IMR-90 (cell line): ENCODE data around the gene CCDC107. TPM values are rescaled to one million over a fixed set of nuclear protein-coding genes. Genes with fewer than 3 reads are reported as not detected.

Experiments
- ATAC-seq: fragments of 200-7000 bp; cut with Tn5 transposase; 2 replicates; pipeline ENCODE4 v1.9.1; 2020; ENCODE audit warnings: low read depth, mild to moderate bottlenecking, moderate library complexity
- BruUV-seq: library from RNA; stranded (reverse); fragments of 400-500 nt; replicated peaks from 2 replicates; lab custom pipeline; 2021; lab: Mats Ljungman, UMichigan
- CTCF ChIA-PET: fragments of 300-600 bp; formaldehyde crosslinking; extraction: SDS; loops from one replicate; lab custom pipeline; 2021; ENCODE audit warnings: antibody characterized with exemption; lab: Yijun Ruan, JAX
- POLR2A ChIA-PET: fragments of 300-600 bp; sonication (Branson Sonifier 250); formaldehyde crosslinking; loops from one replicate; lab custom pipeline; 2022; ENCODE audit warnings: antibody characterized with exemption; ENCODE audit not compliant: unreplicated experiment; lab: Charles Lee
- DNase-seq: peaks from one replicate; pipeline ENCODE4 v3.0.0; 2013
- H2AFZ ChIP-seq: replicated peaks from 2 replicates; pipeline ENCODE3; 2013; ENCODE audit warnings: low read length, mild to moderate bottlenecking; ENCODE audit not compliant: poor library complexity
- H2AK5ac ChIP-seq: 2 replicates; pipeline ENCODE4 v1.6.1; 2013; ENCODE audit warnings: low read depth, low read length, inconsistent platforms
- H2AK9ac ChIP-seq: replicated peaks from 2 replicates; pipeline ENCODE3; 2013; ENCODE audit warnings: mild to moderate bottlenecking, low read depth, low read length, moderate library complexity; ENCODE audit not compliant: poor library complexity
- H2BK120ac ChIP-seq: 2 replicates; pipeline ENCODE4 v1.6.1; 2013; ENCODE audit warnings: low read depth, low read length, inconsistent platforms
- H2BK15ac ChIP-seq: 3 replicates; pipeline ENCODE4 v1.6.1; 2013; ENCODE audit warnings: low read depth, low read length, inconsistent platforms
- H2BK20ac ChIP-seq: 2 replicates; pipeline ENCODE4 v1.6.1; 2013; ENCODE audit warnings: low read depth, mild to moderate bottlenecking, inconsistent platforms, low read length, moderate library complexity
- H2BK5ac ChIP-seq: 2 replicates; pipeline ENCODE4 v1.6.1; 2013; ENCODE audit warnings: mild to moderate bottlenecking, low read depth, low read length, inconsistent platforms; ENCODE audit not compliant: poor library complexity, severe bottlenecking
- H3K14ac ChIP-seq: replicated peaks from 2 replicates; pipeline ENCODE4 v1.6.1; 2013; ENCODE audit warnings: low read depth, low read length, inconsistent platforms
- H3K18ac ChIP-seq: 2 replicates; pipeline ENCODE4 v1.6.1; 2013; ENCODE audit warnings: low read depth, low read length, control low read depth
- H3K23ac ChIP-seq: 2 replicates; pipeline ENCODE4 v1.6.1; 2013; ENCODE audit warnings: low read depth, low read length, inconsistent platforms
- H3K27ac ChIP-seq: 2 replicates; pipeline ENCODE4 v1.5.1; 2013; ENCODE audit warnings: mild to moderate bottlenecking, control low read depth, low read length; ENCODE audit not compliant: insufficient read depth
- H3K27me3 ChIP-seq: 2 replicates; pipeline ENCODE4 v1.6.1; 2013; ENCODE audit warnings: low read length; ENCODE audit not compliant: control insufficient read depth, insufficient read depth
- H3K36me3 ChIP-seq: 2 replicates; pipeline ENCODE4 v1.6.1; 2013; ENCODE audit warnings: low read length, mixed read lengths; ENCODE audit not compliant: control insufficient read depth, insufficient read depth
- H3K4ac ChIP-seq: 2 replicates; pipeline ENCODE4 v1.6.1; 2013; ENCODE audit warnings: low read depth, low read length, inconsistent platforms
- H3K4me1 ChIP-seq: 2 replicates; pipeline ENCODE4 v1.6.1; 2013; ENCODE audit warnings: low read length, mixed read lengths; ENCODE audit not compliant: control insufficient read depth, insufficient read depth
- H3K4me2 ChIP-seq: 2 replicates; pipeline ENCODE4 v1.6.1; 2013; ENCODE audit warnings: low read depth, mild to moderate bottlenecking, control low read depth, low read length, moderate library complexity
- H3K4me3 ChIP-seq: 2 replicates; pipeline ENCODE4 v1.5.1; 2013; ENCODE audit warnings: low read depth, mild to moderate bottlenecking, control low read depth, low read length, moderate library complexity; ENCODE audit not compliant: insufficient read depth
- H3K56ac ChIP-seq: 2 replicates; pipeline ENCODE4 v1.6.1; 2013; ENCODE audit warnings: low read length, inconsistent platforms; ENCODE audit not compliant: insufficient read depth; ENCODE audit errors: extremely low read depth
- H3K79me1 ChIP-seq, 2 experiments: 2 replicates each; pipeline ENCODE4 v1.6.1; 2013; ENCODE audit warnings: low read length in 2 of 2, inconsistent platforms in 1 of 2, low read depth in 1 of 2
- H3K9ac ChIP-seq: 2 replicates; pipeline ENCODE4 v1.6.1; 2013; ENCODE audit warnings: low read depth, low read length, control low read depth
- H3K9me1 ChIP-seq: 2 replicates; pipeline ENCODE4 v1.6.1; 2013; ENCODE audit warnings: low read length, inconsistent platforms; ENCODE audit not compliant: insufficient read depth
- H3K9me3 ChIP-seq: 2 replicates; pipeline ENCODE4 v1.6.1; 2013; ENCODE audit warnings: low read length; ENCODE audit not compliant: control insufficient read depth, insufficient read depth
- H4K20me1 ChIP-seq: 2 replicates; pipeline ENCODE4 v1.6.1; 2013; ENCODE audit warnings: low read length, inconsistent platforms; ENCODE audit not compliant: insufficient read depth
- H4K5ac ChIP-seq: 2 replicates; pipeline ENCODE4 v1.6.1; 2013; ENCODE audit warnings: mild to moderate bottlenecking, low read depth, low read length, control low read depth
- H4K8ac ChIP-seq, 2 experiments: 2 replicates each; pipeline ENCODE4 v1.6.1; 2013; ENCODE audit warnings: low read depth in 2 of 2, low read length in 2 of 2, control low read depth in 1 of 2, inconsistent platforms in 1 of 2
- H4K91ac ChIP-seq: 2 replicates; pipeline ENCODE4 v1.6.1; 2013; ENCODE audit warnings: low read depth, low read length, inconsistent platforms; ENCODE audit not compliant: insufficient read depth
- ELK1 ChIP-seq: fragments of 150-350 bp; IDR thresholded peaks from 2 replicates; pipeline ENCODE4 v1.6.1; 2016; ENCODE audit warnings: low read depth, mild to moderate bottlenecking, low read length, moderate library complexity, borderline replicate concordance
- FOS ChIP-seq: fragments of 150-350 bp; IDR thresholded peaks from 2 replicates; pipeline ENCODE4 v1.6.1; 2016; ENCODE audit warnings: low read depth, low read length
- MAFK ChIP-seq: IDR thresholded peaks from 2 replicates; pipeline ENCODE4 v1.6.1; 2012; ENCODE audit warnings: low read depth, low read length, improper control_type of control experiment
- MAZ ChIP-seq: IDR thresholded peaks from 2 replicates; pipeline ENCODE4 v1.6.1; 2012; ENCODE audit warnings: low read depth, mild to moderate bottlenecking, low read length, improper control_type of control experiment, moderate library complexity, borderline replicate concordance
- RFX5 ChIP-seq: IDR thresholded peaks from 2 replicates; pipeline ENCODE4 v1.8.0; 2012; ENCODE audit warnings: low read depth, mild to moderate bottlenecking, low read length, moderate library complexity
- USF2 ChIP-seq: fragments of 150-350 bp; IDR thresholded peaks from 2 replicates; pipeline ENCODE4 v1.6.1; 2017; ENCODE audit warnings: mild to moderate bottlenecking, antibody characterized with exemption, low read length, low read depth
- WGBS, 2 experiments: methylation state at CpG; one replicate each; pipeline versions ENCODE4 v1.1.5 to v1.1.7; 2013; ENCODE audit warnings: missing lambda C conversion rate in 2 of 2; ENCODE audit not compliant: insufficient read length in 1 of 2; ENCODE audit errors: extremely low coverage in 2 of 2; 5-methylcytosine and 5-hydroxymethylcytosine counted together
- dilution Hi-C: fragments of 300-500 bp; cut with HindIII; formaldehyde crosslinking; loops from one replicate; pipeline ENCODE4 v1.14.3; 2018; ENCODE audit warnings: low sequenced_read_pairs; ENCODE audit not compliant: unreplicated experiment
- in situ Hi-C: fragments of 300-500 bp; cut with MboI; formaldehyde crosslinking; loops from 3 replicates; pipeline ENCODE4 v1.14.3; 2019; ENCODE audit warnings: low sequenced_read_pairs, inconsistent platforms, mixed read lengths
- intact Hi-C: fragments of 100-400 bp; cut with micrococcal nuclease; formaldehyde crosslinking; loops from 2 replicates; pipeline ENCODE4 v1.10.0; 2022
- polyA plus RNA-seq, 3 experiments: library from polyadenylated mRNA; depleted of rRNA; stranded (reverse); fragments of >200 nt; gene quantifications; 2 replicates each; pipeline ENCODE4 v1.2.3, GENCODE V29; 2012; ENCODE audit warnings: low replicate concordance in 1 of 3
- total RNA-seq: library from RNA; depleted of rRNA; stranded (reverse); fragments of >200 nt; gene quantifications from 2 replicates; pipeline ENCODE4 v1.2.3, GENCODE V29; 2012

CCDC107 gene
- total and polyA plus RNA-seq, 2 of the 4 experiments (the other 2 are of a cell fraction), result 6.8 to 21.1 TPM

- no peak for ATAC-seq
These were observed 32.2 kb downstream of the CCDC107 start for GRCh38 chr9:35690294-35690613.

More at GRCh38 chr9:35690294-35690613, 32.2 kb downstream of the CCDC107 start:
- DNase-seq, result peak; percentile 63
- ChIA-PET CTCF (interaction anchor here (0.7 to 1.2 kb wide), 2 partner anchors 29 to 37 kb away, joined by 3 to 4 read pairs; no protein-coding TSS in a partner anchor), POLR2A (interaction anchor here (0.5 to 2.6 kb wide), 10 partner anchors 10 to 203 kb away, joined by 3 to 25 read pairs (median 4); partner anchors contain the start of genes CREB3 and TLN1)
- Histone ChIP-seq H3K4ac (peak overlapping the region; percentile 99), H3K79me1 (peaks cover 0 to 55% of the 10 kb centered on the region in 2 experiments; a peak in 3 of 4 replicates), H3K9ac (peak overlapping the region; percentile 95), H3K18ac (peak overlapping the region; percentile 93), H2AK9ac (peak overlapping the region; percentile 98), H3K56ac (peak overlapping the region; percentile 97), H3K27ac (peak overlapping the region; percentile 98), H4K5ac (peak overlapping the region; percentile 73), H2AK5ac (peak overlapping the region; percentile 94), H3K9me1 (peaks cover 14% of the 10 kb centered on the region), H3K14ac (peak overlapping the region; percentile 97), H3K36me3 (peaks cover 28% of the 10 kb centered on the region), H2BK15ac (peak overlapping the region; percentile 95; the same call in 2 of the 3 replicates), H3K4me1 (peaks cover 21% of the 10 kb centered on the region), H2BK120ac (peak overlapping the region; percentile 86), H4K8ac (peak overlapping the region; percentile 93 to 98), H4K91ac (peak overlapping the region; percentile 99), H2AFZ (peak overlapping the region; percentile 84), H4K20me1 (peaks cover 45% of the 10 kb centered on the region), H3K27me3 (no peaks in the 10 kb centered on the region), H3K9me3 (no peaks in the 10 kb centered on the region), H3K4me3 (peak overlapping the region; percentile 83), H3K23ac (peak overlapping the region; percentile 93), H2BK20ac (peak overlapping the region; percentile 82), H3K4me2 (peak overlapping the region; percentile 83), H2BK5ac (peak overlapping the region; percentile 98)
- no TSS peak for BruUV-seq
- 0% methylated on average over 5 of the region's 21 CpGs; no CpG with 5 or more reads in 1 of the 2 experiments for WGBS, 2 experiments
- no peak for TF ChIP-seq MAZ
- TF ChIP-seq RFX5, result no peak
- TF ChIP-seq USF2, result no peak
- no peak for TF ChIP-seq FOS
- TF ChIP-seq ELK1, result no peak
- TF ChIP-seq MAFK, result no peak
- intact Hi-C loops (loop anchor here (2.0 to 5.0 kb wide), 2 partner anchors 33 to 39 kb away; partner anchors contain the start of genes CCDC107 and RMRP), in situ Hi-C loops (no loop called here), dilution Hi-C loops (no loop called here)
